GM21390 (cell line): ENCODE results near the gene TUFT1.

ENCODE experiments used
- ATAC-seq: cut with Tn5 transposase; IDR thresholded peaks from one replicate; pipeline ENCODE4 v1.9.1; 2021; ENCODE audit not compliant: unreplicated experiment

Gene TUFT1

DNA sequence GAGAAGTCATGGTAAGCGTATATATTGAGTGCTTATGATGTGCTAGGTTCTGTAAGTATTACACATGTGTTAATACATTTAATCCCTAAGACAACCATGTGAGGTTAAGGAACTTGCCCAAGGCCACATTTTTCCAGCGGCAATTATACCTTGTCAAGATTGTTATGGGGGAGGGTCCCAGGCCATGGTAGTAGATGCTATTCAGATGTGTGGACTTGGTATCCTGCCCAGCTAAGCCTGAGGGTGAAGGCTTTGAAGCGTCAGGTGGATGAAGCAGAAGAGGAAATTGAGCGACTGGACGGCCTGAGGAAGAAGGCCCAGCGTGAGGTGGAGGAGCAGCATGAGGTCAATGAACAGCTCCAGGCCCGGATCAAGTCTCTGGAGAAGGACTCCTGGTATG is 3.6 kb upstream of the TUFT1 start:
- no peak for ATAC-seq

DNA sequence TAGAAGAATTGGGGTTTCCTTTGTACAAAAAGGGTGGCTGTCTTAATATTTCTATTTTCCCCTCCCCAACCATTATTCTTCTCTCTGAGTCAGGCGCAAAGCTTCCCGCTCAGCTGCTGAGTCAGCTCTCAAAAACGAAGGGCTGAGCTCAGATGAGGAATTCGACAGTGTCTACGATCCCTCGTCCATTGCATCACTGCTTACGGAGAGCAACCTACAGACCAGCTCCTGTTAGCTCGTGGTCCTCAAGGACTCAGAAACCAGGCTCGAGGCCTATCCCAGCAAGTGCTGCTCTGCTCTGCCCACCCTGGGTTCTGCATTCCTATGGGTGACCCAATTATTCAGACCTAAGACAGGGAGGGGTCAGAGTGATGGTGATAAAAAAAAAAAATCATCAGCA is 3.0 kb upstream of the TUFT1 start:
- no peak for ATAC-seq

DNA sequence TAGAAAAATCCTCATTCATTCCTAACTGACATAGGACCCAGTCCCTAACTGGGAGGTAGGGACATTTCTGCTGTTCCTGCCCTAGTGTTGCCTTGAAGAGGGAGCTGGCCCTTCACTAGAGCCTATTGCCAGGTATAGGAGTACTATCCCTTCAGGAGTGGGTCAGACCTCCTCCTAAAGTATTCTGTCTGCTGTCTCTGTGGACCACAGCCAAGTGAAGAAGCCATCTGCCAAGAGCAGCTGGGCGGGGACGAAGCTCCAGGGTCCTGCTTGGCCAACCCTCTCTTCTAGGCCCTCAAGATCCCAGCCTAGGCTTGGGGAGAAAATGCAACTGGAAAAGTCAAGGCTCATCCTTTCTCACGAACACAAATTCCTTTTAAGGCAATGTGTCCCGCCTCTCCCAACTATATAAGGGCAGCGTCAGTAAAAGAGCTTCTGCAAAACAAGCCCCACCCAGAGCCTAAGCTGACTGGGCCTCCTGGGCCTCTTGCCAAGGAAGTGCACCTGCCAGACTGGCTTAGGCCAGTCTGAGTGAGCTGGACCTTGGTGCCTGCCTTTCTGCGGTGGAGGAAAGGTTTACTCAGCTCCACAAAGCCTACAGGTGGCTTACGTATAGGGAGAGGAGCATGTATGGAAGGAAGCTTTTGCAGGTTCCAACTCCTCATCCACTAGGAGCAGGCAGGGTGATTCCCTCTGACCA is 638 bp upstream of the TUFT1 start:
- ATAC-seq: peak; percentile 40

DNA sequence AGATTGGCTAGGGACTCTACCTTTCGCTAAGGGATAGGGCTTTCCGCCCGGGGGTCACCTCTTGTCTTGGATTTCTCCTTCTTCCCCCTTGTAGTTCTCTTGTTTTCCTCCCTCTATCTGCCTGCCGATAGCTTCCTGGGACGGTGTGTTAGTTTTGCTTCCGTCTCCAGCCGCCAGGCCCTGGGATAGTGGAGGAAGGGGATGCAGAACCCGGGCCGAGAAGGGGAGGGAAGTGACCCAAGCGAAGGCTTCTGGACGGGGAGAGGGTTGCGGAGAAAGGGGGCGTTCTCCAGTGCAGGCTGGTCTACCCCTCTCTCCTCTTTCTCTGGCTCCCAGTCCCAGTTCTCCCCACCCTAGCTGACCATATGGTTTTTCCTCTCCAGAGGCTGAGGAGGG is 871 bp downstream of the TUFT1 start:
- no peak for ATAC-seq

DNA sequence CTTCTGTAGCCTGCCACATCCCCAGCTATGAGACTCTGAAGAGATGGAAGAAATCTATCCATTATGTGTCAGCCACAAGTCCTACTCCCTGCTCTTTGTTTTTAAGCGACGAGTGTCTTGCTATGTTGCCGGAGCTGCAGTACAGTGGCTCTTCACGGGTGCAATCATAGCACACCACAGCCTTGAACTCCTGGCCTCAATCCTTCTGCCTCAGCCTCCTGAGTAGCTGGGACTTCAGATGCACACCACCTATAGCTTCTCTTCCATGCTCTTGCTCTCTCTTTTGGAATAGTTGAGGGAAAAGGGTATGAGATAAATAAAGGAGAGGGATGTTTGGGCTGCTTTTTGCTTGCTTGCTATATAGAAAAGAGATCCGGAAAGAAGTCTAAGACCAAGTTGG is 1.6 kb downstream of the TUFT1 start:
- ATAC-seq: no peak

DNA sequence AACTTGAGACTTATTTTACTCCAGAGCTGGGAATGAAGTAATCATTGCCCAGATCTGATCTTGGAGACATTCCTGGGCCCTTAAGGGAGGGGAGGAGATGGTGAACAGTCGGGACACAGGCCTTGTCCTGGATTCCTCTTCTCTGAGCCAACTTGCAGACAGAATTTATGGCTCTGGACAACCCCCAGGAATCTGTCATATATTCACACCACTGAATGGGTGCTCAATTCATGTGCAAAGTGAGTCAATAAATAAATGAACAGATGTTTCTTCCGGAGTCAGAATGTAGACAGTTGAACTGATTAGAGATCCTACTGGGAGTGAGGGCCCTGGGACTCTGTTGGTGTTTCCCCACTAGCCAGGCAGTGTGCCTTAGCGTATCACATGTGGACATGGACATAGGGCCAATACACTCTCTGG is 2.6 kb downstream of the TUFT1 start:
- ATAC-seq: no peak

DNA sequence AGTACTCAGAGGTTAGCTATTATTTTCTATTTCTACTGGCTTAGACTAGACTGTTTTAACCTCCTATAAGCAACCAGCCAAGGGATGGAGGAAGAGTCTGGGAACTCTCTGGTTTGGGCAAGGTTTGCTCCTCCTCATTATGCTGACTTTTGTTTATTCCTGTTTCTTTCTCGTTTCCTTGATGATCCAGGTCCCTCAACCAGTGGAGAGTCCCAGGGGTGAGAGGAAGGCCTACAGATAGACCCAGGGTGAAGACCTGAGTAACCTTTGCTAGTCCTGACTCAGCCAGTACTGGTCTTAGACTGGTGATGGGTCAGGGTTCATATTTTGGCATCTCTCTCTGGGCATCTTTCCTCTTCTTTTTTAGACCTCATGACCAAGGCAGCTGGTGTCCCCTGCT is 5.4 kb downstream of the TUFT1 start:
- no peak for ATAC-seq

DNA sequence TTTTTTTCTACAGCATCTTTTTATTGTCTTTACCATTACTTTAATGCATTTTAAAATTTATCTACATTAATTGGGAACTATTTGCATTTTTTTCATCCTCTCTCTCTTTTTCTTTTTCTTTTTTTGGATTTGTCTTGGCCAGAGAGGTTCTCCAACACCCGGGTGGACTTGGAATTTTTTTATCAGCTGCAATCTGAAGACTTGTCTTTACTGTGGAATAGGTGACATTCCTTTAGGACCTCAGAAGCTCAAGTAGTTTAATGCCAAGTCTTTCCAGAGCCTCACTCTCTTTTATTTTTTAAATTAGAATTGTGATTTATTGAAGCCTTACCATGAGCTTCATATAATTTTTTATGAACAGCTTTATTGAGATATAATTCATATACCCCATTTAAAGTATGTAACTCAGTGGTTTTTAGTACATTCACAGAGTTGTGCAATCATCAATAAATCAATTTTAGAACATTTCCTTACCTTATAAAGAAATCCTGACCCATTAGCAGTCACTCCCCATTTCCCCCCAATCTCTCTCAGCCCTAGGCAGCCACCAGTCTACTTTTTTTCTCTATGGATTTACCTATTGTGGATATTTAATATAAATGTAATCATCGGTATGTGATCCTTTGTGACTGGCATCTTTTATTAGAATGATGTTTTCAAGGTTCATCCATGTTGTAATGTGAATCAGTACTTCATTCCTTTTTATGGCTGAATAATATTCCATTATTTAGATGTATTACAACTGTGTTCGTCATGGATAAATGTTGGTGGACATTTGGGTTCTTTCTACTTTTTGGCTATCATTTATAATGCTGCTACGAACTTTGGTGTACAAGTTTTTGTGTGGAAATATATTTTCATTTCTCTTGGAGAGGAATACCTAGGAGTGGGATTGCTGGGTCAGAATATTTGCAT is 6.2 kb downstream of the TUFT1 start:
- ATAC-seq: no peak

DNA sequence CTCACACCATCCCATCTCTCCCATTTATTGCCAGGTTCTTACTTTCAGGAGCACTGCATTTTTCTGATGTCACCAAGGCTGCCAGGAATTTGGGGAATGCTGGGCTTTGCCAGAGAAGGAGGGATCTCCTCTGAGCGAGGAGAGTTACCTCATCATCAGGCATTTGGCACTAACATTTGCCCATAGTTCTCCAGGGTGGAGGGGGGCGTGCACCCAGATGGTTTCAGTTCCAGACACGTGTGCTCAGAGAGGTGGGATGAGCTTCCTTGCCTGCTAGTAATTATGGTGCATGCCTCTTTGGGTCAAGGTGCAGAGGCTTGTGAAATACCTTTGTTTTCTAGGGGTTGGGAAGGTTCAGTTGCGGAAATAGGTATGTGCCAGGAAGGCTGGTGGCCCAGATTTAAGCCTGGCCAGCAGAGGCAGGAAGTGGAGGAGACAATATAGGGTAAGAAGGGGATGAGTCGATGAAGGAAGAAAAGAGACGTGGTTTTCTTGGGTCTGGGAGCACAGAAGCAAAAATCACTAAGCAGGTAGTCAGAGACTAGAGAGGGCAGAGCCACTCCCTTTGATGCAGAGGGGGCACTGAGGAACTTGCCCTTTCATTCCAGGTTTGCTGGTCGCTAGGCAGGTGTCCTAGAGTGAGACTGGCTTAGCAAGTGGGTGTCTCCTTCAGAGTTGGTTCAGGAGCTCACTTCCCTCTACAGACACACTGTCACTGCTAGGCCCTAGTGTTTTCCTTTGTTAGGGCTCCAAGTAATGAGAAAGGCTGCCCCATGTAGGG is 7.2 kb downstream of the TUFT1 start:
- ATAC-seq: no peak

DNA sequence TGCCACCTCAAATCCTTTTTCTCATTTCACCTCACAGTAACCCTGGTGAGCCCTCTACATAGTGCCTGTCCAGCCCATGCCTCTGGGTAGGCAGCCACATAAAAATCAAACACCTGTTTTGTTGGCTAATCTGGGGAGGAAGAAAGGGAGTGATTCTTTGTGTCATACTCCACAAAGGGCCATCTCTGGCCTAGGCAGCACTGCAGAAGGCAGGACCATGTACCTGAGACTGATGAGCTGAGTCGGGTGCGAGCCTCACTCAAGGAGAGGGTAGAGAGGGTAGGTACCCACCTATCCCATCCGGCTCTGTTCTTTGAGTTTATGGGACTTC is 7.8 kb downstream of the TUFT1 start:
- no peak for ATAC-seq

DNA sequence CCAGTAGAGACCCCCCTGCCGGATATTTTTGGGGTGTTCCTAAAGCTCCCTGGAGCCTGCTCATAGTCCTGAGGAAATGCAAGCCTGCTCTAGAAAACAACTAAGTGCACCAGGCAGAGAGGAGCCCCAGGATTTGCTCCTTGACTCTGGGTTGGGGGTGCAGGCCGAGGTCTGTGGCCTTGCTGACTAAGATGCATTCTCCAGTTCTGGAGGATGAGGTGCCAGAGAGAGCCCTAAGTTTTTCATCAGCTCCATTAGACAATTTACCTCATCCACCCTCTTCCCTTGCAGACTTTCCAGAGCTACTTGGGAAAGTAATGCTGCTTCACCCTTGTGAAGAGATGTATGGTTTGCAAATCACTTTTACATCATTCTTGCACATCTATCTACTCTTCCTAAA is 9.1 kb downstream of the TUFT1 start:
- ATAC-seq: no peak

DNA sequence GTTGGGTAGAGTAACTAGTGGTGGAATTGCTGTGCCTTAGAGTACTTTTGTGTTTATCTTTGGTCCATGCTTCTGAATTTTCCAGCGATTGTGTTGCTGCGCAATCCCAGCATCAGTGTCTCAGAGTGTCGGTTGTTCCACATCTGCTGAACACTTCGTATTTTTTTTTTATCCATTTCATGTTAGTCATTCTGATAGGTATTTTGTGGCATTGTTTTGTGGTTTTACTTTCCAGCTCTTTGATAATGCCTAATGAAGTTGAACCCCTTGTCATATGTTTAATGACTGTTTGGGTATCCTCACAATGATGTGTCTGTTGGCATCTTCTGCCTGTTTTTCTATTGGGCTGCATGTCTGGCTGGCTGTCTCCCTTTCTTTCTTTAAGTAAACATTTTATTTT is 13.6 kb downstream of the TUFT1 start:
- no peak for ATAC-seq

DNA sequence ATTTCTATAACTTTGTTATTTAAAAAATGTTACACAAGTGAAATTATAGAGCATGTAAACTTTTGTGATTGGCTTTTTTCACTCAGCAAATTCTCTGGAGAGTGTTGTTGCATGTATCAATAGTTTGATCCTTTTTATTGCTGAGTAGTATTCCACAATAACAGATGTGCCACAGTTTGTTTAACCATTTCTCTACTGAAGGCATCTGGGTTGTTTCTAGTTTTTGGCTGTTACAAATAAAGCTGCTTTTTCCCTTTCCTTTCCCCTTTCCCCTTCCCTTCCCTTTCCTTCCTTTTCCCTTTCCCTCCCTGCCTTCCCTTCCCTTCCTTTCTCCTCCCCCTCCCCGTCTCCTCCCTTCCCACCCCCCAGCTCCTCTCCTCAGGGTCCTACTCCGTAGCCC is 15.9 kb downstream of the TUFT1 start:
- no peak for ATAC-seq

DNA sequence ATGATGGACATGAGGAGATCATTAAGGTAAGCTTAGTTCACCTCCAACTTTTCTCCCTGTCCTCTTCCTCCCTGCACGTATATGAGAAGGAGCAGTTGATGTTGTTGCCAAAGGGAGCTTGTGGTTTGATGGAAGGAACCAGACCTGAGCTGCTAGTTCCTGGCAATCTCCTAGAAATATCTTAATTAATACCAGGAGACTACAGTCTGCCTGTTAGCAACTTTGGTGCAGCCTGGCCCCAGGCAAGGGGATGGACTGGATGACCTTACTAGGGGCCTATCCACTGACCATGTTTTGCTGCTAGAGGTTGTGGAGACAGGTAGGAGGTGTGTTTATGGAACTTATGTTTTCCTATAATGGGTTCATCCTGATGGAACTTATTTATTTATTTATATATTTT is 22.6 kb downstream of the TUFT1 start:
- ATAC-seq: no peak

DNA sequence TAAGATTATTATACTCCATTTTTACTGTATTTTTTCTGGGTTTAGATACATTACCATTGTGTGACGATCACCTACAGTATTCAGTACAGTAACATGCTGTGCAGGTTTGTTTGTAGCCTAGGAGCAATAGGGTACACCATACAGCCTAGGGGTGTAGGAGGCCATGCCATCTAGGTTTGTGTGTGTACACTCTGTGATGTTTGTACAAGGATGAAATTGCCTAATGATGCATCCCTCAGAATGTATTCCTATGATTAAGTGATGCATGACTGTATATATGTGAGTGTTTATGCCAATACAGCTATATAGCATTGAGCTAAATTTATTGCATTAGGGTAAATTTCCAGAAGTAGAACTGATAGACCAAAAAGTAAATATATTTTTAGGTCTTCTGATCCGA is 23.3 kb downstream of the TUFT1 start:
- no peak for ATAC-seq

DNA sequence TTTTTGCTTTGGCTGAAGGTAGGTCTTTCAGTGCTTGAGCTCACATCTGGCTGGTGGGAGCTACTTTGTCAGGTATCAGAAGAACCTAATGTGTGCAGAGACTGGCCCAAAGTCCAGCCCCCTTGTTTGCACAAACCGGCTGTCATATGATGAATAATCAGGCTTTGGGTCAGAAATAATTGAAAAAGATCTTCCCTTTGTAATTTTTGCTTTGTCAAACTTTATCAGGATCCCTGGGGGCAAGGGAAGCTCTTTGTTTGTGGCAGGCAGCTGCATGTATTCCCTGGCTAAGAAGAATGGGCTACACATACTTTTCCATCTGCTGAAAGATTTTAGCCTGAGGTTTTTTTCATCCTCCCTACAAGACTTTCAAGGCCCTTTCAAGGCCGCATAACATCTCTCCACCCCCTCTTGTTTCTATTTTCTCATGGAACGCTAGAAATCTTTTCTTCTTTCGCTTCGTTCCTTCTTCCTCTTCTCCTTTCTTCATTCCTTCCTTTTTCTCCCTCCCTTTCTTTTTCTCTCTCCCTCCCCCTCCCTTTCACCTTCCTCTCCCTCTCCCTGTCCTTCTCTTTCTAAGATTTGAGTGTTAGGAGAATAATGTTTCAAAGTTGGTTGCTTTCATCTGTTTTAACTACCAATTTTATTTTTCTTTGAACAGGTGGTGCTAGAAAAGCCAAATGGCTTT is 25.5 kb downstream of the TUFT1 start:
- ATAC-seq: no peak

DNA sequence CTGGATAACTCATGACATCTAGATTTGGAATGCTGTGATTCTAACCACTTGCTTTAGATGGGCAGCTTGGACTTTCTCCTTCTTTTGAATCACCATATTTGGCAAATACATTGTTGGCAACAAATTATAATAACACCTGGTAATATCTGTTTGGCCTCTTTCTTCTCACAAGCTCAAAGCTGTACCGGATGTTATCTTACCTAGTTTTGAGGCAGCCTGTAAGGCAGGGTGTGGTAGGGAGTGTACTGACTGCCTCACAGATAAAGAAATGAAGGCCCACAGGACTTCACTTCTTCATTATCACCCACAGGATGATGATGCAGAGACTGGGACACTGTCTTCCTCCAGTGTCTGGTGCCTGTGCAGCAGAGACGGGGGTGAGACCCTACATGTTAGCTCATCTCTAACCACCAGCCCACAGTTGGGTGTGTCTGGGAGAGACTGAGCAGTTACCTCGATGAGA is 28.5 kb downstream of the TUFT1 start:
- no peak for ATAC-seq

DNA sequence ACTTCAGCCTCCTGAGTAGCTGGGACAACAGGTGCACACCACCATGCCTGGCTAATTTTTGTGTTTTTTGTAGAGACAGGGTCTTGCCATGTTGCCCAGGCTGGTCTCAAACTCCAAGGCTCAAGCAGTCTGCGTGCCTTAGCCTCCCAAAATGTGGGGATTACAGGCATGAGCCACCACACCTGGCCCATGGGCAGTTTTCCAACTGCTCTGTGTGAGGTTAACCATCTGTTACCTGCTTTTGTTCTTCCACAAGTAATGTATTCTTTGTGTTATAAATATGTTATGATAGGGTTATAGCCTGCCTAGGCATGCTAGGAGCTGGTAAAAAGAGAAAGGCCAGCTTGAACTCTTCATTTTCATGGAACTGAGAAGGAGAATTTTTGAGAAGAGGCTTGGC is 30.7 kb downstream of the TUFT1 start:
- ATAC-seq: no peak

DNA sequence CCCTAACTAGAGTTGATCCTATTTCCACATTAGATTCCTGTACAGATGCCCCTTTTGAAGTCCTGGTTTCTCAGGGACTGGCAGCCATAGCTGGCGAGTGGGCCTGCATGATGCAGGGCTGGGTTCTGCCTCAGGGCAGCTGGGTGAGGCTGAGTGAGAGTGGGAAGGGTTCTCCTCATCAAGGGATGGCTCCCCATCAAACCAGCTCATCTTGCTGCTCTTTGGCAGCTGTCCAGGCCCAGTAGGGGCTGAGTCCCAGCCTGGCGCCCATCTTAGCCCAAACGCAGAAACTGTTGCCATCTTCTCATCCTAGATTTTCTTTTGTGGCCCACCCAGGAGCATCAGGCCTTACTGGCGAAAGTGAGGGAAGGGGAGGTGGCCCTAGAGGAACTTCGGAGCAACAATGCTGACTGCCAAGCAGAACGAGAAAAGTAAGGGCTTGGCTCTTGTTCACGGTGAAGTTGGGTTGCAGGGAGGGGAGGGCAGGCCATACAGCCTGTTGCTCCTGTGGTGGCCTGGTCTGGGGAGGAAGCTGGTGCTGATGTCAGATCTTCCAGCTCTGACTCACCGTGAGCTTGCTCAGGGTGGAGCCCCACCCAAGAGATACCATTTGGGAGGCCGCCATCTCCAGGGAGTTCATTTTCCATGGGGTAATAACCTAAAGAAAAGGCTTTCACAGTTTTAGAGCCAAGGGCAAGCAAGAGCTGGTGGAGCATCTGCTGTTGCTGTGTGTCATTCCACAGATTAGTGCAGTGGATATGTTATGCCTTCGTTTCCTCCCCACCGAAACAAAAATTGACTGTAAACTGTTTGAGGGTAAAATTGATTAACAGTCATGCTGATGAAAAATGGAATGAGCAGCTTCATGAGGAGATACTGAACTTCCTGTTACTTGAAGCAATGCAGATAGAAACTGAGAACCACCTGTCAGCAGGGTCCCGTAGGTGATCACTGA is 34.7 kb downstream of the TUFT1 start:
- ATAC-seq: no peak

DNA sequence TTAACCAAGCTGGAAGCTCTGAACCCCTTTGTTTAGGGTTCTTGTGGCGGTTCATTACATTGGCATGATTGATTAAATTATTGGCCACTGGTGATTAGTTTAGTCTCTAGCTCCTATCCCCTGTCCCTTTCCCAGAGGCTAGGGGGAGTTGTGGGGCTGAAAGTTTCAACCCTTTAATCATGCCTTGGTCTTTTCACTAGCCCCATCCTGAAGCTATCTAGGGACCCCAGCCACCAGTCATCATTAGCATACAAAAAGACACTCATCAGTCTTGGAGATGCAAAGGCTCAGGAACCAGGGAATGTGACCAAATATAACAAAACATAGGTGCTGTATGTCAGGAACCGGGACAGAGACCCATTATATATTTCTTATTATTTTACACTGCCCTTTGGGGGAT is 37.1 kb downstream of the TUFT1 start:
- no peak for ATAC-seq
